GM21390 (cell line): Measurements from ENCODE around the gene HMGA1.

Experiments
- ATAC-seq: cut with Tn5 transposase; IDR thresholded peaks from one replicate; pipeline ENCODE4 v1.9.1; 2021; ENCODE audit not compliant: unreplicated experiment

Gene HMGA1

DNA sequence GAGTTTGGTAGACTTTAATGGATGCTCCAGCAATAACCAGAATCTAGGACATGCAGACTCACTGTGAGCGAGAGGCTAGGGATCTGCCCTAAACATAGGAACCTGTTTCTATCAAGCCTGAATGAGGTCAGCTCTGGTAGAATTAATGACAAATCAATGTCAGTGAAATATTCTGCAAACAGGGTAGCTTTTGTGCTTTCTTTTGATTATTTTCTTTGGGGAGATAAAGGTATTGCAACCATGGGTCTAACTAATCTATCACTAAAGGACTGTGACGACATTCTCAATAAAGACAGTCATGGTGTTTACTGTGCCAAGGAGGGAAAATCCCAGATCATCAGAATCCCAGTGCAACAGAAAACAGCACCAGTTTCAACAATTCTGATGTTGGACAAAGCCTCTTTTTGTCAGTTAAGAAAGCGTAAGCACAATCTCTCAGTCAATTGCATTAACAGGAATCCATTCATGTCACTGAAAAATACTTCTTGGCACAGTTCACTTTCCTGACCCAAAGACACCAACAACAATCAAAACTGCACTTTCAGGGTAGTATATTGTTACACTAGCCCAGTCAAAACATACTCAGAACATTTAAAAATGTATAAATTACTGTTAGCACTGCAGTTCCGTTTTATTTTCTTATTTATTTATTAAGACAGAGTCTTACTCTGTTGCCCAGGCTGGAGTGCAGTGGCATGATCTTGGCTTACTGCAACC is 48.9 kb downstream of the HMGA1 start:
- ATAC-seq: no peak

- no peak for ATAC-seq
Measured at GRCh38 chr6:34288581-34288980, 51.9 kb downstream of the HMGA1 start.

- no peak for ATAC-seq
Measured at GRCh38 chr6:34289137-34289536, 52.5 kb downstream of the HMGA1 start.

- ATAC-seq: no peak
Measured at GRCh38 chr6:34292954-34293353, 56.3 kb downstream of the HMGA1 start.

DNA sequence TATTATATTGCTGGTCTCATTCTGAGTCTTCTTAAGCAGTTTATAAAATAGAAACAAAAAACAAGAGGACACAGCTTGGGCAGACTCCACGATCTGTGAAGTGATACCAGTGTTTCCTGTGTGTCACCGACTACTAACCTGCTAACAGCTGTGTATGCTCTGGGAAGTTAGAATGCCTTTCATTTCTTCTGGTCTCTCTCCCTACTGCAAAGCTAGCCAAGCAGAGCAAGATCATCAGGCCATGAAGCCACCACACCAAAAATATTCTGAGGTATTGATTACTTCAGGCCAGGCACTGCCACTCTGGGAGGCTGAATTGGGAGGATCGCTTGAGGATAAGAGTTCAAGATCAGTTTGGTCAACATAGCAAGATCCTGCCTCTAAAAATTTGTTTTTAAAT is 59.0 kb downstream of the HMGA1 start:
- ATAC-seq: peak; percentile 92
